Parathyroid adenoma (tissue), 2 donors: ENCODE results near the gene FBLN2.
"Not testable (repeated sequence)": the region's sequence is repeated elsewhere in the genome, so short reads cannot be mapped to it uniquely, and the experiment has no call there.

ENCODE experiments used
- H2AFZ ChIP-seq: fragments of 300-600 bp; sonication (generic); one replicate; pipeline ENCODE4 v1.7.0; 2017; ENCODE audit warnings: antibody characterized with exemption, mild to moderate bottlenecking
- H3K27ac ChIP-seq: fragments of 300-600 bp; sonication (generic); one replicate; pipeline ENCODE4 v1.7.0; 2017
- H3K27me3 ChIP-seq: fragments of 300-600 bp; sonication (generic); one replicate; pipeline ENCODE4 v1.7.0; 2017; ENCODE audit warnings: low read length; ENCODE audit not compliant: control insufficient read depth, insufficient read depth
- H3K36me3 ChIP-seq: fragments of 300-600 bp; sonication (generic); one replicate; pipeline ENCODE4 v1.7.0; 2017; ENCODE audit warnings: low read length; ENCODE audit not compliant: control insufficient read depth, insufficient read depth
- H3K4me1 ChIP-seq: fragments of 300-600 bp; sonication (generic); one replicate; pipeline ENCODE4 v1.7.0; 2017; ENCODE audit warnings: control low read depth
- H3K4me2 ChIP-seq: fragments of 300-600 bp; sonication (generic); one replicate; pipeline ENCODE4 v1.7.0; 2017; ENCODE audit warnings: low read length
- H3K4me3 ChIP-seq: fragments of 300-600 bp; sonication (generic); one replicate; pipeline ENCODE4 v1.7.0; 2017; ENCODE audit warnings: low read depth, low read length
- H3K79me2 ChIP-seq: fragments of 300-600 bp; sonication (generic); one replicate; pipeline ENCODE4 v1.7.0; 2017; ENCODE audit warnings: control low read depth
- H3K9ac ChIP-seq: fragments of 300-600 bp; sonication (generic); one replicate; pipeline ENCODE4 v1.7.0; 2017; ENCODE audit warnings: mild to moderate bottlenecking
- H3K9me3 ChIP-seq: fragments of 300-600 bp; sonication (generic); one replicate; pipeline ENCODE4 v1.7.0; 2017; ENCODE audit warnings: low read length; ENCODE audit not compliant: control insufficient read depth
- CTCF ChIP-seq: fragments of 300-600 bp; sonication (generic); IDR thresholded peaks from one replicate; pipeline ENCODE4 v1.7.0; 2017; ENCODE audit warnings: antibody characterized with exemption, mild to moderate bottlenecking
- donor health status: primary hyperparathyroidism.

Gene FBLN2

DNA sequence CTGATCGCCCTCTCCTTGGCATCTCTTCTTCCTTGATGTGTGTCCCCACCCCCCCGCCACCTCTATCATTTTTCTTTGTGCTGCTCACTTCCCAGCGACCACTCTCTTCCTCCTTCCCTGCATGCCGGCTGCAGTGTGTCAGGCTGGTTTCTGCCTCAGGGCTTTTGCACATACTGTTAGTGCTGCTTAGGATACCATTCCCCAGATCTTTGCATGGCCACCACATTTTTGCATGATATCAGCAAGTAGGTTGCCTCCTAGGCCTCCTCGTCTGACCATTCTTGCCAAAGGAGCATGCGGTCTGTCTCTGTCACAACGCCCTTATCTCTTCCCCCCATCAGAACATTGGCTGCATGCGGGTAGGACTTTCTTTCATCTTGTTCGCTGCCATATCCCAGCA lies 12.5 kb downstream of the FBLN2 start:
- no peaks in the 10 kb centered on the region for H3K27me3 ChIP-seq
- no peaks in the 10 kb centered on the region for H3K4me1 ChIP-seq
- H2AFZ ChIP-seq = no peak overlapping the region
- no peak overlapping the region for H3K27ac ChIP-seq
- no peak for TF ChIP-seq CTCF
- no peaks in the 10 kb centered on the region for H3K79me2 ChIP-seq
- H3K9me3 ChIP-seq = no peaks in the 10 kb centered on the region
- H3K4me2 ChIP-seq = no peak overlapping the region
- H3K36me3 ChIP-seq = no peaks in the 10 kb centered on the region
- no peak overlapping the region for H3K9ac ChIP-seq
- no peak overlapping the region for H3K4me3 ChIP-seq

DNA sequence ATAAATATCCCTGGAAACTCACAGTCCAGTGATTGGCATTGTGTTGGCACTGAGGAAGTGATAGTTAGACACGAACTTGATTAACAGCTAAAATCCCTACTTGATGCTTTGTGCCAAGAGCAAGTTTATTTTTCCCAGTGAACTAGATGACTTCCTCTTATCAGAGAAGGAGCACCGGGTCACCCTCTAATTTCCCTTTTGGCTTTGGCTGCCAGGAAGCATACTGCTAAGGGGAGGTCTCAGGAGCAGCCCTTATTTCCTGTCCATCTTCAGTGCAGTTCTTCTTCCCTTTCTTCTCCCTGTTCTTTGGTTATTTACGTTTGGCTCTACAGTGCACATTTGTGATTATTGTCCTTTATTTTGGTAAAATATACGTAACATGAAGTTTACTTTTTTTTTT lies 13.0 kb downstream of the FBLN2 start:
- Histone ChIP-seq H3K36me3 (no peaks in the 10 kb centered on the region), H3K9me3 (no peaks in the 10 kb centered on the region), H3K4me1 (no peaks in the 10 kb centered on the region), H3K4me2 (no peak overlapping the region), H2AFZ (no peak overlapping the region), H3K27ac (no peak overlapping the region), H3K9ac (no peak overlapping the region), H3K27me3 (no peaks in the 10 kb centered on the region), H3K4me3 (no peak overlapping the region), H3K79me2 (no peaks in the 10 kb centered on the region)
- no peak for TF ChIP-seq CTCF

GRCh38 chr3:13562421-13562820 lies 13.5 kb downstream of the FBLN2 start:
- not testable (repeated sequence) for H3K4me1 ChIP-seq, H3K9ac ChIP-seq, H3K27me3 ChIP-seq, H3K27ac ChIP-seq, H3K4me3 ChIP-seq, H3K9me3 ChIP-seq, H3K36me3 ChIP-seq, H3K79me2 ChIP-seq, H3K4me2 ChIP-seq, H2AFZ ChIP-seq

GRCh38 chr3:13563321-13563720 lies 14.4 kb downstream of the FBLN2 start:
- H3K4me3 ChIP-seq = no peak overlapping the region
- H3K9me3 ChIP-seq = no peaks in the 10 kb centered on the region
- no peak for TF ChIP-seq CTCF
- no peaks in the 10 kb centered on the region for H3K4me1 ChIP-seq
- no peaks in the 10 kb centered on the region for H3K27me3 ChIP-seq
- no peak overlapping the region for H3K4me2 ChIP-seq
- H2AFZ ChIP-seq = no peak overlapping the region
- H3K36me3 ChIP-seq = no peaks in the 10 kb centered on the region
- no peak overlapping the region for H3K9ac ChIP-seq
- no peak overlapping the region for H3K27ac ChIP-seq
- H3K79me2 ChIP-seq = no peaks in the 10 kb centered on the region

DNA sequence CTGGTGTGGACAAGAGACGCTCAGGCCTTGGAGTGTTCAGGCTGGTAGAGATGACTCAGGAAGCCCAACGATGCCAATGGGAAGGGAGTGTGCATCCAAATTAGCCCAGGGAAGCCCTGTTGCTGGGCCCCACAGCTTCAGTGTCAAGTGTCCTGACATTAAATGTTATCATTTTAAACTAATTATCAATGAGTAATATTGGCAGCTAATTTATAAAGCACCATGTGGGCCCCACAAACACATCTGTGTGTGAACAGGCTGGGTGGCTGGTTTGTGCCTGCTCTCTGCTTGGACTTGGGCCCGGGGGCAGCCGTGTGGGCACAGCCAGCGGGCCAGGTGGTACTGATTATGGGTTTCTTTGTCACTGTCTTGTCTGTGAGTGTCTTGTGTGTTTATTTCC lies 15.0 kb downstream of the FBLN2 start:
- H3K4me3 ChIP-seq = no peak overlapping the region
- no peak overlapping the region for H3K9ac ChIP-seq
- H3K9me3 ChIP-seq = no peaks in the 10 kb centered on the region
- TF ChIP-seq CTCF = no peak
- no peaks in the 10 kb centered on the region for H3K4me1 ChIP-seq
- H3K27me3 ChIP-seq = no peaks in the 10 kb centered on the region
- H3K27ac ChIP-seq = no peak overlapping the region
- H2AFZ ChIP-seq = no peak overlapping the region
- no peak overlapping the region for H3K4me2 ChIP-seq
- no peaks in the 10 kb centered on the region for H3K36me3 ChIP-seq
- H3K79me2 ChIP-seq = no peaks in the 10 kb centered on the region
